Measurements from ENCODE around the gene TPH1. TPM values are rescaled to one million over a fixed set of nuclear protein-coding genes. Genes with fewer than 3 reads are reported as not detected.

Gene TPH1
- total and polyA plus RNA-seq, 10 of the 15 experiments (the other 5 are each of a cell fraction or from before 2014, with no cell fraction given), result 0.05 to 0.82 (median 0.29) TPM

DNA sequence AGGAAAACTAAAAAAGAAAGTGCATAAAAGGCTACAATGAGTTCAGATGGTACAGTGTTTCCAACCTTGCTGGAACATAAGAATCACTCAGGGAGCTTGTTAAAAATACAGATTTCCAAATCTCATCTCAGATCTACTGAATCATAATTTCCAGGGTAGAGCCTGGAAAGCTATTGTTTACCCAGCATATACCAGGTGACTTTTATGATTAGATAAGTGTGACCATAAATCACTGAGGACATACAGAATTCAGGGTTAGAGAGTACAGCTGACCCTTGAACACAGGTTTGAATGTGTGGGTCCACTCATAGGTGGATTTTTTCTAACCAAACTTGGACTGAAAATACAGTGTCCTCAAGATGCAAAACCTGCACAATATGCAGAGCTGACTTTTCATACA is 47.9 kb upstream of the TPH1 start:
- Histone ChIP-seq H3K9me3 (replicated peaks; ENCODE audit: control insufficient read depth, insufficient read depth, low read length) (no peaks in the 10 kb centered on the region), H3K4me3 (no peak overlapping the region), H2AFZ (ENCODE audit: control insufficient read depth, low read depth, low read length) (no peak overlapping the region), H3K36me3 (ENCODE audit: control insufficient read depth in 2 of 2, insufficient read depth in 2 of 2, low read length in 1 of 2) (peaks cover 2 to 14% of the 10 kb centered on the region in 2 experiments), H3K4me1 (ENCODE audit: control insufficient read depth, insufficient read depth, low read length) (no peaks in the 10 kb centered on the region), H4K20me1 (ENCODE audit: control insufficient read depth, insufficient read depth) (no peaks in the 10 kb centered on the region), H3K4me2 (ENCODE audit: control insufficient read depth, insufficient read depth) (no peak overlapping the region), H3K79me2 (ENCODE audit: control insufficient read depth, insufficient read depth, low read length) (no peaks in the 10 kb centered on the region), H3K9ac (ENCODE audit: control insufficient read depth, insufficient read depth, low read length) (no peak overlapping the region), H3K27ac (ENCODE audit: control insufficient read depth, insufficient read depth) (no peak overlapping the region), H3K27me3 (replicated peaks in 1 of 2; ENCODE audit: control insufficient read depth in 2 of 2, insufficient read depth in 2 of 2, low read length in 1 of 2) (no peaks in the 10 kb centered on the region)
- ChIA-PET SMC1A (ENCODE audit: uncharacterized antibody, unreplicated experiment) (interaction anchor here (1.3 kb wide), 2 partner anchors 12 to 101 kb away, joined by 4 to 5 read pairs; partner anchors contain the start of gene SAAL1), POLR2A (no interaction called here), CTCF (interaction anchor here (0.9 to 2.5 kb wide), 7 partner anchors 9 to 344 kb away, joined by 3 to 8 read pairs (median 5); partner anchors contain the start of gene SAAL1), RAD21 (ENCODE audit: unreplicated experiment) (interaction anchor here (0.7 kb wide), 1 partner anchor 21 kb away, joined by 3 read pairs; no protein-coding TSS in a partner anchor)
- no peak for FAIRE-seq
- BruUV-seq (replicated peaks), result no TSS peak
- intact Hi-C loops (cut with micrococcal nuclease; ENCODE audit: unreplicated experiment) (no loop called here), in situ Hi-C loops (cut with MboI) (no loop called here)
- ATAC-seq, result no peak
- no peak for DNase-seq (ENCODE audit: low read depth, low spot score)
- TF ChIP-seq, protein P1, sequence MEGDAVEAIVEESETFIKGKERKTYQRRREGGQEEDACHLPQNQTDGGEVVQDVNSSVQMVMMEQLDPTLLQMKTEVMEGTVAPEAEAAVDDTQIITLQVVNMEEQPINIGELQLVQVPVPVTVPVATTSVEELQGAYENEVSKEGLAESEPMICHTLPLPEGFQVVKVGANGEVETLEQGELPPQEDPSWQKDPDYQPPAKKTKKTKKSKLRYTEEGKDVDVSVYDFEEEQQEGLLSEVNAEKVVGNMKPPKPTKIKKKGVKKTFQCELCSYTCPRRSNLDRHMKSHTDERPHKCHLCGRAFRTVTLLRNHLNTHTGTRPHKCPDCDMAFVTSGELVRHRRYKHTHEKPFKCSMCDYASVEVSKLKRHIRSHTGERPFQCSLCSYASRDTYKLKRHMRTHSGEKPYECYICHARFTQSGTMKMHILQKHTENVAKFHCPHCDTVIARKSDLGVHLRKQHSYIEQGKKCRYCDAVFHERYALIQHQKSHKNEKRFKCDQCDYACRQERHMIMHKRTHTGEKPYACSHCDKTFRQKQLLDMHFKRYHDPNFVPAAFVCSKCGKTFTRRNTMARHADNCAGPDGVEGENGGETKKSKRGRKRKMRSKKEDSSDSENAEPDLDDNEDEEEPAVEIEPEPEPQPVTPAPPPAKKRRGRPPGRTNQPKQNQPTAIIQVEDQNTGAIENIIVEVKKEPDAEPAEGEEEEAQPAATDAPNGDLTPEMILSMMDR (IDR thresholded peaks at IDR 0.05 in 2 of 3, conservative IDR thresholded peaks at IDR 0.05 in 1 of 3; ENCODE audit: control insufficient read depth in 2 of 3, extremely low read depth in 1 of 3, insufficient read depth in 1 of 3, low read depth in 3 of 3, low read length in 3 of 3), result no peak
- no peak for TF ChIP-seq SMARCA5 (IDR thresholded peaks at IDR 0.05)
- no peak for TF ChIP-seq ZNF274 (IDR thresholded peaks at IDR 0.05; ENCODE audit: insufficient read depth, insufficient read length)
- TF ChIP-seq, protein P2, sequence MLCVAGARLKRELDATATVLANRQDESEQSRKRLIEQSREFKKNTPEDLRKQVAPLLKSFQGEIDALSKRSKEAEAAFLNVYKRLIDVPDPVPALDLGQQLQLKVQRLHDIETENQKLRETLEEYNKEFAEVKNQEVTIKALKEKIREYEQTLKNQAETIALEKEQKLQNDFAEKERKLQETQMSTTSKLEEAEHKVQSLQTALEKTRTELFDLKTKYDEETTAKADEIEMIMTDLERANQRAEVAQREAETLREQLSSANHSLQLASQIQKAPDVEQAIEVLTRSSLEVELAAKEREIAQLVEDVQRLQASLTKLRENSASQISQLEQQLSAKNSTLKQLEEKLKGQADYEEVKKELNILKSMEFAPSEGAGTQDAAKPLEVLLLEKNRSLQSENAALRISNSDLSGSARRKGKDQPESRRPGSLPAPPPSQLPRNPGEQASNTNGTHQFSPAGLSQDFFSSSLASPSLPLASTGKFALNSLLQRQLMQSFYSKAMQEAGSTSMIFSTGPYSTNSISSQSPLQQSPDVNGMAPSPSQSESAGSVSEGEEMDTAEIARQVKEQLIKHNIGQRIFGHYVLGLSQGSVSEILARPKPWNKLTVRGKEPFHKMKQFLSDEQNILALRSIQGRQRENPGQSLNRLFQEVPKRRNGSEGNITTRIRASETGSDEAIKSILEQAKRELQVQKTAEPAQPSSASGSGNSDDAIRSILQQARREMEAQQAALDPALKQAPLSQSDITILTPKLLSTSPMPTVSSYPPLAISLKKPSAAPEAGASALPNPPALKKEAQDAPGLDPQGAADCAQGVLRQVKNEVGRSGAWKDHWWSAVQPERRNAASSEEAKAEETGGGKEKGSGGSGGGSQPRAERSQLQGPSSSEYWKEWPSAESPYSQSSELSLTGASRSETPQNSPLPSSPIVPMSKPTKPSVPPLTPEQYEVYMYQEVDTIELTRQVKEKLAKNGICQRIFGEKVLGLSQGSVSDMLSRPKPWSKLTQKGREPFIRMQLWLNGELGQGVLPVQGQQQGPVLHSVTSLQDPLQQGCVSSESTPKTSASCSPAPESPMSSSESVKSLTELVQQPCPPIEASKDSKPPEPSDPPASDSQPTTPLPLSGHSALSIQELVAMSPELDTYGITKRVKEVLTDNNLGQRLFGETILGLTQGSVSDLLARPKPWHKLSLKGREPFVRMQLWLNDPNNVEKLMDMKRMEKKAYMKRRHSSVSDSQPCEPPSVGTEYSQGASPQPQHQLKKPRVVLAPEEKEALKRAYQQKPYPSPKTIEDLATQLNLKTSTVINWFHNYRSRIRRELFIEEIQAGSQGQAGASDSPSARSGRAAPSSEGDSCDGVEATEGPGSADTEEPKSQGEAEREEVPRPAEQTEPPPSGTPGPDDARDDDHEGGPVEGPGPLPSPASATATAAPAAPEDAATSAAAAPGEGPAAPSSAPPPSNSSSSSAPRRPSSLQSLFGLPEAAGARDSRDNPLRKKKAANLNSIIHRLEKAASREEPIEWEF (IDR thresholded peaks at IDR 0.05; ENCODE audit: insufficient replicate concordance, low read depth, low read length), result no peak
- TF ChIP-seq SMAD1 (IDR thresholded peaks at IDR 0.05; ENCODE audit: low read depth, partially characterized antibody), result no peak
- no peak for TF ChIP-seq ZNF207 (IDR thresholded peaks at IDR 0.05; ENCODE audit: borderline replicate concordance)
